ENCODE measurements around the gene BATF2.

BATF2 gene

DNA sequence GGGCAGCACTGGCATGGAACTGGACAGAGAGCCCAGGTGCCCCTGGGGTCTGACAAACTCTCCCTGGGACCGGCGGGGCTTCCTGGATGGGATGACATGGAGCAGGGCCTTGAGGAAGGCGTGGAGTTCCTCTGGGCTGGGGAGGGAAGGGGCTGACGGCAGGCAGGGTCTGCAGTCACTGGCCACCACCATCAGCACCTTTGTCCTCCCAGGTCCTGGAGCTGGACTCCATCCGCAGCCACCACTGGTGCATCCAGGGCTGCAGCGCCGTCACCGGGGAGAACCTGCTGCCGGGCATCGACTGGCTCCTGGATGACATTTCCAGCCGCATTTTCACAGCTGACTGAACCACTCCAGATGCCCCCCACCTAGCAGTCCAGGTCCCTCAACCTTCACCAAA, 24.7 kb upstream of the BATF2 start:
- no peak for TF ChIP-seq CTCF (IDR thresholded peaks at IDR 0.05; ENCODE audit: low read depth, low read length)
- H3K4me3 ChIP-seq (ENCODE audit: low read depth, low read length) = no peak overlapping the region

GRCh38 chr11:65021003-65021402, 24.2 kb upstream of the BATF2 start:
- TF ChIP-seq CTCF (IDR thresholded peaks at IDR 0.05; ENCODE audit: low read depth, low read length) = no peak

GRCh38 chr11:65019824-65020223, 23.1 kb upstream of the BATF2 start:
- TF ChIP-seq CTCF (IDR thresholded peaks at IDR 0.05; ENCODE audit: low read depth, low read length) = no peak
- no peak overlapping the region for H3K4me3 ChIP-seq (ENCODE audit: low read depth, low read length)

More at GRCh38 chr11:65021003-65021402, 24.2 kb upstream of the BATF2 start:
- H3K4me3 ChIP-seq (ENCODE audit: low read depth, low read length) = no peak overlapping the region

- H3K4me3 ChIP-seq (ENCODE audit: low read depth, low read length) = no peak overlapping the region
- no peak for TF ChIP-seq CTCF (IDR thresholded peaks at IDR 0.05; ENCODE audit: low read depth, low read length)
Measured at GRCh38 chr11:65017937-65018336, 21.2 kb upstream of the BATF2 start.

DNA sequence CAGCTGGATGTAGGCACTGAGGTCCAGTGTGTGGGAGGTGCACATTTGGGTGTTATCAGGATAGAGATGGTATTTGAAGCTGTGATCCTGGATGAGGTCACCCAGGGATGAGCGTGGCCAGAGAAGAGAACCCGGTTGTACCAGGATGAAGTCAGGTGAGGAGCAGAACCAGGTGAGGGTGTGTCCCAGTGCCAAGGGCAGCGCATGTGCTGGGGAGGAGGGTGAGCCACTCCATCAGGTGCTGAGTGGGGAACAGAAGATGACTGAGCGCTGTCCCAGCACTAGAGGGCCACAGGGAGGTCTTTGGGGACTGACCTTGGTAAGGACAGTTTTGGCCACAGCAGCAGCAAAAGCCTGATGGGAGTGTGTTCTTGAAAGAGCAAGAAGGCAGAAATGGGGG, 19.9 kb upstream of the BATF2 start:
- no peak for TF ChIP-seq CTCF (IDR thresholded peaks at IDR 0.05; ENCODE audit: low read depth, low read length)
- no peak overlapping the region for H3K4me3 ChIP-seq (ENCODE audit: low read depth, low read length)

GRCh38 chr11:65014726-65015227, 18.0 kb upstream of the BATF2 start:
- H3K4me3 ChIP-seq (ENCODE audit: low read depth, low read length) = peak overlapping the region; percentile 78
- TF ChIP-seq CTCF (IDR thresholded peaks at IDR 0.05; ENCODE audit: low read depth, low read length) = no peak

GRCh38 chr11:65013888-65014725, 17.3 kb upstream of the BATF2 start, which contains the start of gene ARL2:
TSS of gene ARL2 (plus strand) at chr11:65014160. CDS start at chr11:65014208, 48 bp downstream.
- TF ChIP-seq CTCF (IDR thresholded peaks at IDR 0.05; ENCODE audit: low read depth, low read length) = peak; percentile 70
- H3K4me3 ChIP-seq (ENCODE audit: low read depth, low read length) = peak within 1 kb of the TSS; percentile 78

All from WI38 (cell line).